ENCODE results near the gene CYP27B1. TPM values are rescaled to one million over a fixed set of nuclear protein-coding genes. Genes with fewer than 3 reads are reported as not detected.
A peak's percentile ranks its signal among the peaks of the same experiment; 100 is the strongest.

CYP27B1 gene
- total RNA-seq, 4 donors from 2014 or later = 0.27 to 0.57 (median 0.31) TPM; not detected in 1

DNA sequence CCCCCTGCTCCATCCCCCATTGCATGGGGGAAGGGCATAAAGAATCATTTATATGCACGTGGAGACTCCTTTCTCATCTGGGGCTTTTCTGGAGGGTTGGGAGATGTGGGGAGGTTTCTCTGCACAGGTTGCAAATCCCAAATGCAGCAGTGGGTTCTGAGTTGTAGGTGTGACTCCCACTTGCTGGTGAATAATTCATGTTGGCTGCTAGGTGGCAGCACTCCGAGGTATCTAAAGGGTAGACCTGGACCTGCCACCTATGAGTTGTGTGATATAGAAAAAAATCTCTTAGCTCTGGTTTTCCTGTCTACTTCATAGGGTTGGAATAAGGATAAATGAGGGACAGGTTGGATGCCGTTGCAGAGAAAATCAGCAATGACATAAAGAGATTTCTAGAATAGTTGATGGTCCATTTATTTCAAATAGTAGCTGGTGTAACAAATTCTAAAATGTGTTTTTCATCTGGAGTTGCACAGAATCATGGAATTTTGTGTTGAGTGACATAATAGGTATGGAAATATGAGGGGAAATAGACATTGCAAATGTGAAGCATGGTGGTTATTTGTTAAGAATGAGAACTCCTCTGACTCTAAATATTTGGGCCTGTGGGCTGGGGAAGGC is 7.4 kb downstream of the CYP27B1 start:
- Histone ChIP-seq H3K27ac (no peak overlapping the region), H3K9me3 (no peaks in the 10 kb centered on the region), H3K4me3 (no peak overlapping the region), H3K36me3 (peaks cover 0 to 38% of the 10 kb centered on the region in 2 donors), H3K4me1 (peaks cover 0 to 21% (median 8%) of the 10 kb centered on the region in 3 donors), H3K27me3 (peaks cover 41% of the 10 kb centered on the region)
- TF ChIP-seq POLR2A (IDR thresholded peaks at IDR 0.05) (no peak), EP300 (IDR thresholded peaks at IDR 0.05) (no peak)
- TF ChIP-seq, protein P1, sequence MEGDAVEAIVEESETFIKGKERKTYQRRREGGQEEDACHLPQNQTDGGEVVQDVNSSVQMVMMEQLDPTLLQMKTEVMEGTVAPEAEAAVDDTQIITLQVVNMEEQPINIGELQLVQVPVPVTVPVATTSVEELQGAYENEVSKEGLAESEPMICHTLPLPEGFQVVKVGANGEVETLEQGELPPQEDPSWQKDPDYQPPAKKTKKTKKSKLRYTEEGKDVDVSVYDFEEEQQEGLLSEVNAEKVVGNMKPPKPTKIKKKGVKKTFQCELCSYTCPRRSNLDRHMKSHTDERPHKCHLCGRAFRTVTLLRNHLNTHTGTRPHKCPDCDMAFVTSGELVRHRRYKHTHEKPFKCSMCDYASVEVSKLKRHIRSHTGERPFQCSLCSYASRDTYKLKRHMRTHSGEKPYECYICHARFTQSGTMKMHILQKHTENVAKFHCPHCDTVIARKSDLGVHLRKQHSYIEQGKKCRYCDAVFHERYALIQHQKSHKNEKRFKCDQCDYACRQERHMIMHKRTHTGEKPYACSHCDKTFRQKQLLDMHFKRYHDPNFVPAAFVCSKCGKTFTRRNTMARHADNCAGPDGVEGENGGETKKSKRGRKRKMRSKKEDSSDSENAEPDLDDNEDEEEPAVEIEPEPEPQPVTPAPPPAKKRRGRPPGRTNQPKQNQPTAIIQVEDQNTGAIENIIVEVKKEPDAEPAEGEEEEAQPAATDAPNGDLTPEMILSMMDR (IDR thresholded peaks at IDR 0.05) = peak in 2 of 4 experiments; percentile 16 to 24
- 36 to 100% methylated on average over 1 to 3 of the region's 3 CpGs for WGBS, 2 donors (ENCODE audit: low coverage in 1 of 2)
- ATAC-seq = no peak

DNA sequence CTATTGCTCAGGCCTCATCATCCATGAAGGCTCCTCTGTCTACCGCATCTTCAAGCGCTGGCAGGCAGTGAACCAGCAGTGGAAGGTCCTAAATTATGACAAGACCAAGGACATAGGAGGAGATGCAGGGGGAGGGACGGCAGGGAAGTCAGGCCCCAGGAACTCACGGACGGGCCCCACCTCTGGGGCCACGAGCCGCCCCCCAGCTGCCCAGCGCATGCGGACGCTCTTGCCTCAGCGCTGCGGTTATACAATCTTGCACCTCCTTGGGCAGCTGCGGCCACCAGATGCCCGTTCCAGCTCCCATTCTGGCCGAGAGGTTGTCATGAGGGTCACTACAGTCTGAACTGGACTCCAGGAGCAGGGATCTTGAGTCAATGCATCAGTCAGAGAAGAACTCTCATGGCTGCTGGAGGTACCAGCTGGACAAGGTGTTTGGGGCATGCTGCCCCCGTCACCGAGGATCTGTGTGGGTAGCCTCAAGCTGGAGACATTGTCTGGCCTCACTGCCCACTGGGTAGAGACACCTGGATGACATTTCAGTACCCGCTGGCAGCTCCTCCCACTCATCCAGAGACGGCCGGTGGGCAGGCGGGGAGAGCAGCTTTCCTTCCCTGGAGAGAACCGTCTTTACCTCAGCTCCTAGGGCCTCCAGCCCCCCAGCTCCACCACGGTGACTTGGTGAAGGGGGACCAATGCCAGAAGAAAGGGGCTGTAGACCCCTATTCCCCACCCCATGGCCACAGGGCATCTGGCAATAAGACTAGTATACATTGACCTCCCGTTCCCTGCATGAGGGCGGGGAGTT is 8.1 kb downstream of the CYP27B1 start:
- no peaks in the 10 kb centered on the region for H3K9me3 ChIP-seq
- H3K4me3 ChIP-seq = no peak overlapping the region
- peaks cover 0 to 38% of the 10 kb centered on the region in 2 donors for H3K36me3 ChIP-seq
- WGBS, 2 donors (ENCODE audit: low coverage in 1 of 2) = 50% methylated on average over 2 of the region's 25 CpGs; no CpG with 5 or more reads in 1 of the 2 donors
- ATAC-seq = no peak
- no peak overlapping the region for H3K27ac ChIP-seq
- TF ChIP-seq POLR2AphosphoS5 (IDR thresholded peaks at IDR 0.05) = no peak
- TF ChIP-seq, protein P1 (IDR thresholded peaks at IDR 0.05) = no peak
- no peak for TF ChIP-seq POLR2A (IDR thresholded peaks at IDR 0.05)
- TF ChIP-seq EP300 (IDR thresholded peaks at IDR 0.05) = no peak
- H3K4me1 ChIP-seq = peaks cover 0 to 23% (median 6%) of the 10 kb centered on the region in 3 donors
- H3K27me3 ChIP-seq = peaks cover 34% of the 10 kb centered on the region

DNA sequence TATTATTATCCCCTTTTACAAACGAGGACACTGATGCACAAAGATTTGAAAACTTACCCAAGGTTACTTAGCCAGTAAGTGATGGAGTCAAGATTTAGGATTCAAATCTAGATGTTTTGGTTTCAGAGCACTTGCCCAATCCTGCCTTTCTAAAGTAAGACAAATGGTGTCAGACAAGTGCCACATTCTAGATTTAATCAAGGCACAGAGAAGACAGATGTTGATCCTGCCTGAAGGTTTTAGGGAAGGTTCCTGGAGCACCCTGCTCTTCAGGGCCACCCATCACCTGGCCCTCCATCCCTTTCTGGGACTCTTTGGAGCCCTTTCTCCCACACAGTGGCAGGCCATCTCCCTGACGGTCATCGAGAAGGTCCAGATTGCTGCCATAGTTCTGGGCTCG is 9.1 kb downstream of the CYP27B1 start:
- TF ChIP-seq, protein P1 (IDR thresholded peaks at IDR 0.05) = no peak
- TF ChIP-seq POLR2A (IDR thresholded peaks at IDR 0.05) (no peak), EP300 (IDR thresholded peaks at IDR 0.05) (no peak), POLR2AphosphoS5 (IDR thresholded peaks at IDR 0.05) (no peak)
- H3K4me3 ChIP-seq = no peak overlapping the region
- peaks cover 24% of the 10 kb centered on the region for H3K27me3 ChIP-seq
- no peaks in the 10 kb centered on the region for H3K9me3 ChIP-seq
- peaks cover under 1 to 29% (median 8%) of the 10 kb centered on the region in 3 donors for H3K4me1 ChIP-seq
- ATAC-seq = no peak
- no peak overlapping the region for H3K27ac ChIP-seq
- 95 to 100% methylated on average over 1 to 4 of the region's 4 CpGs for WGBS, 2 donors (ENCODE audit: low coverage in 1 of 2)
- peaks cover 0 to 38% of the 10 kb centered on the region in 2 donors for H3K36me3 ChIP-seq

DNA sequence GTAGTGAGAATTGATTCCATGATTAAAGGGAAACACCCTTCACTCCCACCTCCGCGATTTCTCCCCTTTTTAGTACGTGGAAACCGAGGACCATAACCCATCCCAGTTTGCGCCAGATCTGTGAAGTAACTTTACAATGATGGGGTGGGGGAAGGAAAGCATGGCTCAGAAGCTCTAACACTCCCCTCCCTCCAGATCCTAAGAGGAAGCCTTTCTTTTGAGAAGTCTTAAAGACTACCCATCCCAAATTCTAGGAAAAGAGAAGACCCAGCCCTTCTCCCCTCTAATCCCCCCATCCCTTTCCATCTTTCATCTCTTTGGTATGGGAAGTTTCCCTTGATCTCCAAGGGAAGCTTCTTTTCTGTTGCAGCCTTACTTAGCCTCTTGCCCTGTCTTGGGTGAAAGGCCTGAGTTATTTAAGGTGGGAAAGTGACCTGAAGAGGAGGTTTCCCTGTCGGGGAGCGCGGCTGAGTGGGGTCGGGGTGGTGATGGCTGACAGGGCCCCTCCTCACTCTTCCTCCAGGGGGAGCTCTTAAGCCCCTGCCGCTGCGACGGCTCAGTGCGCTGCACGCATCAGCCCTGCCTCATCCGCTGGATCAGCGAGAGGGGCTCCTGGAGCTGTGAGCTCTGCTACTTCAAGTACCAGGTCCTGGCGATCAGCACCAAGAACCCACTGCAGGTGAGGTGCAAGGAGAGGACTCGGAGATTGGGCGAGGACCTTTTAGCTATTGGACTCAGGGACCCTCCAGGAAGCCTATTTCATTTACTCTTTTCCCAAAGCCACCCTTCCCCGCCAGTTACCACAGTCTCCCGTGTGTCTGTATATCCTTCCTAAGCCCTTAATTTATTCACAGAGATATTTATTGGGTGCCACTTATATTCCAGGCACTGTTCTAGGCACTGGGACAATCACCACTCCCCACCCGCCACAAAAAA is 10.2 kb downstream of the CYP27B1 start:
- peaks cover 2 to 35% (median 10%) of the 10 kb centered on the region in 3 donors for H3K4me1 ChIP-seq
- TF ChIP-seq, protein P1 (IDR thresholded peaks at IDR 0.05) = peak in 3 of 4 experiments; percentile 24 to 72 (median 42)
- TF ChIP-seq POLR2A (IDR thresholded peaks at IDR 0.05) = no peak
- peaks cover 14% of the 10 kb centered on the region for H3K27me3 ChIP-seq
- 34 to 62% methylated on average over 8 to 10 of the region's 22 CpGs for WGBS, 2 donors (ENCODE audit: low coverage in 1 of 2)
- peaks cover 0 to 38% of the 10 kb centered on the region in 2 donors for H3K36me3 ChIP-seq
- ATAC-seq = no peak
- peak overlapping the region in 2 of 4 donors; percentile 65 to 66 for H3K27ac ChIP-seq
- H3K9me3 ChIP-seq = no peaks in the 10 kb centered on the region
- peak overlapping the region in 1 of 2 donors; percentile 80 for H3K4me3 ChIP-seq

Data from gastroesophageal sphincter (tissue), 4 donors.